Heart left ventricle (tissue), 16 donors: ENCODE data around the gene PCDH15. TPM values are rescaled to one million over a fixed set of nuclear protein-coding genes. Genes with fewer than 3 reads are reported as not detected.

ENCODE experiments used
- ATAC-seq, 4 donors: fragments of 200-7000 bp; cut with Tn5 transposase; one replicate each; pipeline ENCODE4 v1.9.1; 2020 to 2022; ENCODE audit warnings: moderate library complexity in 4 of 4, mild to moderate bottlenecking in 3 of 4, moderate number of reproducible peaks in 1 of 4
- DNase-seq, 5 donors: peaks; one replicate each; pipeline ENCODE4 v3.0.0-alpha.2; 2020
- H3K27ac ChIP-seq, 12 donors: fragments of 200-600 bp; sonication (generic) in 4 of 12; one replicate each; pipeline versions ENCODE4 v1.5.0 to v1.8.0; 2016 to 2022; ENCODE audit warnings: mild to moderate bottlenecking in 2 of 12
- H3K27me3 ChIP-seq, 9 donors: fragments of 200-600 bp; sonication (generic) in 2 of 9; one replicate each; pipeline versions ENCODE4 v1.5.1 to v1.8.0; 2016 to 2022; ENCODE audit warnings: mild to moderate bottlenecking in 3 of 9
- H3K36me3 ChIP-seq, 9 donors: fragments of 200-600 bp; sonication (generic) in 2 of 9; one replicate each; pipeline versions ENCODE4 v1.5.0 to v1.8.0; 2018 to 2022; ENCODE audit warnings: mild to moderate bottlenecking in 2 of 9
- H3K4me1 ChIP-seq, 12 donors: fragments of 200-600 bp; sonication (generic) in 4 of 12; one replicate each; pipeline versions ENCODE4 v1.5.0 to v1.8.0; 2016 to 2022; ENCODE audit warnings: mild to moderate bottlenecking in 3 of 12
- H3K4me3 ChIP-seq, 12 donors: fragments of 200-600 bp; sonication (generic) in 4 of 12; one replicate each; pipeline versions ENCODE4 v1.5.0 to v1.8.0; 2017 to 2022; ENCODE audit warnings: mild to moderate bottlenecking in 9 of 12, moderate library complexity in 4 of 12
- H3K9me3 ChIP-seq, 12 donors: fragments of 200-600 bp; sonication (generic) in 4 of 12; one replicate each; pipeline versions ENCODE4 v1.5.0 to v1.8.0; 2016 to 2022; ENCODE audit warnings: mild to moderate bottlenecking in 1 of 12
- CTCF ChIP-seq, 12 donors: fragments of 200-600 bp; sonication (generic) in 4 of 12; IDR thresholded peaks; one replicate each; pipeline versions ENCODE4 v1.5.0 to v1.8.0; 2018 to 2022; ENCODE audit warnings: antibody characterized with exemption in 12 of 12, mild to moderate bottlenecking in 5 of 12
- POLR2A ChIP-seq, 2 donors: fragments of 450-650 bp; IDR thresholded peaks; one replicate each; pipeline ENCODE4 v1.6.1; 2017; ENCODE audit warnings: antibody characterized with exemption in 2 of 2, mild to moderate bottlenecking in 2 of 2, moderate library complexity in 2 of 2
- WGBS, 4 donors: extraction: QIAGEN DNeasy Blood & Tissue Kit in 2 of 4; methylation state at CpG; one replicate each; pipeline versions ENCODE4 v1.1.5 to v1.1.7; 2013 to 2018; 5-methylcytosine and 5-hydroxymethylcytosine counted together
- intact Hi-C, 10 donors: fragments of 100-400 bp; cut with DNase I; formaldehyde crosslinking; loops; one replicate each; pipeline versions ENCODE4 v1.11.1 to v1.14.2; 2022
- polyA plus RNA-seq, 2 donors: library from polyadenylated mRNA; stranded (reverse); fragments of 200-250 nt; gene quantifications; one replicate each; pipeline ENCODE4 v1.2.3, GENCODE V29; 2013
- total RNA-seq, 9 donors: library from RNA; depleted of rRNA in 2 of 9; stranded (reverse); fragments of >200 nt in 2 of 9; fragmentation: NEBNext Ultra II Directional in 3 of 9; extraction: Animal tissue kit (Norgen Biotek cat#: 25700) in 3 of 9; gene quantifications; one replicate each; pipeline versions ENCODE4 v1.1.0 to v1.2.4, GENCODE V29; 2016 to 2023
- donor health status: ischemic (EF 13 %, LVEDD 7.1; RV severe dilation, severe dysfunction).
- donor health status: healthy with polysubstance abuse.
- donor health status: DM: no; HTN: yes; CAD: no.
- donor health status: DM: no; HTN: no; CAD: no.
- donor health status: ischemic (EF 25% LVEDD 6.9; RV normal size, moderate dysfunction).
- donor health status: ischemic (EF 25% LVEDD 5.7; RV mildly dilated, moderate dysfunction).
- donor health status: healthy.
- donor health status: DM: yes; HTN: yes; CAD: no.
- donor health status: ischemic (EF 35%, LVEDD 5.7; RV mildly dilated, moderate dysfunction).
- donor health status: nonischemic (EF 11% LVEDD 7.7; RV severe dilation, severe dysfunction).
- donor health status: DM: yes; HTN: yes; CAD: no.
- donor health status: PGD.
- donor health status: ischemic (EF 29% LVEDD 5.4; RV normal size, mild dysfunction).
- donor health status: nonischemic (EF 23%, LVEDD 6.1; RV moderate dilation, normal function).

PCDH15 gene
- total and polyA plus RNA-seq, 11 donors: 0.04 to 0.93 (median 0.13) TPM; not detected in 3

DNA sequence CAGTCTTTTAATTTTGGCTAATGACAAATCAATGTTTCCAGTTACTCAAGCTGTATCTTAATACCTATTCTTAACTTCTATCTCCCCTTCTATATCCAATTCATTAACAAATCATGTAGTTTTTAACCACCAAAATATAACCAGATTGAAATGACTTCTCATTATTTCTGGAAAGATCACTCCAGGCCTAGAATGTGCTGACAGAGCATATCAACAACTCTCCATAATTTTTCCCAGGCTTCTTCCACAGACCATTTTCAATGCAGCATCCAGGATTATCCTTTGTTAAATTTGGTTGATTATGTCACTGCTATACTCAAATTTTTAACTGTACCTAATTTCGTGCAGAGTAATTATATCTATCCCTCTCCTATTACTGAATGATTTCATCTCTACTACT lies 704.1 kb downstream of the PCDH15 start:
- H3K27me3 ChIP-seq: no peaks in the 10 kb centered on the region
- WGBS, 4 donors: 42 to 57% (median 48%) methylated on average over 1 of the region's 1 CpG
- peaks cover 0 to 3% (median 0%) of the 10 kb centered on the region in 12 donors for H3K9me3 ChIP-seq
- TF ChIP-seq CTCF (IDR thresholded peaks at IDR 0.05) (no peak), POLR2A (IDR thresholded peaks at IDR 0.05) (no peak)
- no peak overlapping the region for H3K27ac ChIP-seq
- intact Hi-C loops: no loop called here
- no peak for DNase-seq
- H3K36me3 ChIP-seq: no peaks in the 10 kb centered on the region
- H3K4me1 ChIP-seq: no peaks in the 10 kb centered on the region
- ATAC-seq: no peak
- no peak overlapping the region for H3K4me3 ChIP-seq

- Histone ChIP-seq H3K4me1 (no peaks in the 10 kb centered on the region), H3K27me3 (no peaks in the 10 kb centered on the region), H3K27ac (no peak overlapping the region), H3K36me3 (no peaks in the 10 kb centered on the region), H3K4me3 (no peak overlapping the region), H3K9me3 (no peaks in the 10 kb centered on the region)
- DNase-seq: no peak
- no peak for ATAC-seq
- 18 to 25% (median 21%) methylated on average over 5 of the region's 5 CpGs for WGBS, 4 donors
- intact Hi-C loops: no loop called here
- TF ChIP-seq CTCF (IDR thresholded peaks at IDR 0.05) (no peak), POLR2A (IDR thresholded peaks at IDR 0.05) (no peak)
Observed at GRCh38 chr10:54094321-54094720, 706.7 kb downstream of the PCDH15 start.

GRCh38 chr10:54091237-54091636 lies 709.8 kb downstream of the PCDH15 start:
- 8 to 35% (median 12%) methylated on average over 2 of the region's 2 CpGs for WGBS, 4 donors
- DNase-seq: no peak

GRCh38 chr10:54081950-54082349 lies 719.1 kb downstream of the PCDH15 start:
- 81 to 89% (median 83%) methylated on average over 2 of the region's 2 CpGs for WGBS, 4 donors
- intact Hi-C loops: no loop called here
- H3K27ac ChIP-seq: no peak overlapping the region
- no peaks in the 10 kb centered on the region for H3K27me3 ChIP-seq
- H3K4me3 ChIP-seq: no peak overlapping the region
- H3K4me1 ChIP-seq: no peaks in the 10 kb centered on the region
- no peaks in the 10 kb centered on the region for H3K36me3 ChIP-seq
- DNase-seq (no peak), ATAC-seq (no peak)
- H3K9me3 ChIP-seq: peaks cover 0 to 8% (median 0%) of the 10 kb centered on the region in 12 donors
- no peak for TF ChIP-seq CTCF (IDR thresholded peaks at IDR 0.05)
- no peak for TF ChIP-seq POLR2A (IDR thresholded peaks at IDR 0.05)

More at GRCh38 chr10:54091237-54091636, 709.8 kb downstream of the PCDH15 start:
- Histone ChIP-seq H3K4me1 (no peaks in the 10 kb centered on the region), H3K27me3 (no peaks in the 10 kb centered on the region), H3K9me3 (no peaks in the 10 kb centered on the region), H3K36me3 (no peaks in the 10 kb centered on the region), H3K4me3 (no peak overlapping the region), H3K27ac (no peak overlapping the region)
- intact Hi-C loops: no loop called here
- TF ChIP-seq CTCF (IDR thresholded peaks at IDR 0.05) (no peak), POLR2A (IDR thresholded peaks at IDR 0.05) (no peak)
- ATAC-seq: peak in 3 of 4 donors; percentile 61 to 81 (median 80)
